ENCODE data around the gene CEP83. TPM values are rescaled to one million over a fixed set of nuclear protein-coding genes. Genes with fewer than 3 reads are reported as not detected.

Gene CEP83
- total and polyA plus RNA-seq, 9 donors, result 12.9 to 20.6 (median 13.9) TPM

GRCh38 chr12:94338006-94338794, 121.5 kb downstream of the CEP83 start:
- Histone ChIP-seq H3K4me3 (ENCODE audit: low read length) (no peak overlapping the region), H3K27me3 (ENCODE audit: control insufficient read depth, insufficient read depth, low read length) (no peaks in the 10 kb centered on the region), H3K4me1 (ENCODE audit: control insufficient read depth, insufficient read depth, low read length) (no peaks in the 10 kb centered on the region), H3K36me3 (ENCODE audit: control insufficient read depth, insufficient read depth, low read length) (no peaks in the 10 kb centered on the region), H3K9me3 (replicated peaks; ENCODE audit: control insufficient read depth, low read depth, low read length) (no peaks in the 10 kb centered on the region), H3K27ac (ENCODE audit: low read length) (no peak overlapping the region)
- 60% methylated on average over 1 of the region's 4 CpGs for WGBS (ENCODE audit: insufficient coverage)
- no peak for DNase-seq

- DNase-seq, result no peak
- Histone ChIP-seq H3K27ac (ENCODE audit: low read length) (no peak overlapping the region), H3K4me1 (ENCODE audit: control insufficient read depth, insufficient read depth, low read length) (no peaks in the 10 kb centered on the region), H3K4me3 (ENCODE audit: low read length) (no peak overlapping the region), H3K9me3 (replicated peaks; ENCODE audit: control insufficient read depth, low read depth, low read length) (no peaks in the 10 kb centered on the region), H3K27me3 (ENCODE audit: control insufficient read depth, insufficient read depth, low read length) (no peaks in the 10 kb centered on the region), H3K36me3 (ENCODE audit: control insufficient read depth, insufficient read depth, low read length) (no peaks in the 10 kb centered on the region)
- no CpG with 5 or more reads among the region's 5 CpGs for WGBS (ENCODE audit: insufficient coverage)
These were observed 123.3 kb downstream of the CEP83 start for GRCh38 chr12:94336211-94336925.

DNA sequence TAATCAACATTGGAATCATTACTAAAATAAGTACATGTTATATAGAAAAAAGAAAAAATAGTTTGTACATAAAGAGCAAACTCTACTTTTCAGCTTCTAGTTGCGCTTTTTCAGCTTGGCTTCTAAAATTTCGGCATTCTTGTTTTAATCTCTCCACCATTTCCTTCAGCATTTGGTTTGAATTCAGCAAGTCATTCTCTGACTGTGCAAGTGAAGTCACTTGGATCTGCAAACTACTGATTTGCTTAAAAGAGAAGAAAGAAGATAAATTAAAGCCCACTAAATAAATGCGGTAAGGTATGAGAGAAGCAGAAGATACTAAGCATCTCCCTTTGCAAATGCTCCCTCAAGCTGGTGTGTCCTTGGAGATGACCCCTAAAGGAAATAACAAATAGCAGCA, 126.3 kb downstream of the CEP83 start:
- no peaks in the 10 kb centered on the region for H3K9me3 ChIP-seq (replicated peaks; ENCODE audit: control insufficient read depth, low read depth, low read length)

DNA sequence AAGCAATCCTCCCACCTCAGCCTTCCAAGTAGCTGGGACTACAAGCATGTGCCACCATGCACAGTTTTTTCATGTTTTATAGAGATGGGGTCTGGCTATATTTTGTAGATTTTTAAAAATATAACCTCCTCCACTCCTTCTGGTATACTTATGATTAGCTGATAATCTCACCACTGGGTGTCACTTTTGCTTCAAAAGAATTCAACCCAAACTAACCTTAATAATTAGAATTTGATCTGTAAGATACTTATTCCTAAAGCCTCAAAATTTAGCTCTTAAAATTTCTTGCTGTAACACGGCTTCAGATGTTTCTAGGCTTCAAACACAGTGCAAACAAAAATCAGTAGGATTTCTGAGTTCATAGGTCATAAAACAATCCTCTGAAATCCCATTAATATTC, 130.3 kb downstream of the CEP83 start:
- peak; percentile 12 for DNase-seq
- H3K36me3 ChIP-seq (ENCODE audit: control insufficient read depth, insufficient read depth, low read length), result peaks cover 5% of the 10 kb centered on the region
- no CpG with 5 or more reads among the region's 1 CpG for WGBS (ENCODE audit: insufficient coverage)
- H3K9me3 ChIP-seq (replicated peaks; ENCODE audit: control insufficient read depth, low read depth, low read length), result no peaks in the 10 kb centered on the region
- no peak overlapping the region for H3K4me3 ChIP-seq (ENCODE audit: low read length)
- H3K4me1 ChIP-seq (ENCODE audit: control insufficient read depth, insufficient read depth, low read length), result no peaks in the 10 kb centered on the region
- H3K27ac ChIP-seq (ENCODE audit: low read length), result no peak overlapping the region
- no peaks in the 10 kb centered on the region for H3K27me3 ChIP-seq (ENCODE audit: control insufficient read depth, insufficient read depth, low read length)

More for the DNA sequence above, 126.3 kb downstream of the CEP83 start:
- Histone ChIP-seq H3K27me3 (ENCODE audit: control insufficient read depth, insufficient read depth, low read length) (no peaks in the 10 kb centered on the region), H3K4me3 (ENCODE audit: low read length) (no peak overlapping the region), H3K27ac (ENCODE audit: low read length) (no peak overlapping the region), H3K4me1 (ENCODE audit: control insufficient read depth, insufficient read depth, low read length) (no peaks in the 10 kb centered on the region), H3K36me3 (ENCODE audit: control insufficient read depth, insufficient read depth, low read length) (no peaks in the 10 kb centered on the region)
- WGBS (ENCODE audit: insufficient coverage), result no CpG with 5 or more reads among the region's 3 CpGs
- DNase-seq, result no peak

GRCh38 chr12:94327809-94328208, 131.9 kb downstream of the CEP83 start:
- Histone ChIP-seq H3K27me3 (ENCODE audit: control insufficient read depth, insufficient read depth, low read length) (no peaks in the 10 kb centered on the region), H3K36me3 (ENCODE audit: control insufficient read depth, insufficient read depth, low read length) (peaks cover 13% of the 10 kb centered on the region), H3K4me3 (ENCODE audit: low read length) (no peak overlapping the region), H3K27ac (ENCODE audit: low read length) (no peak overlapping the region), H3K4me1 (ENCODE audit: control insufficient read depth, insufficient read depth, low read length) (no peaks in the 10 kb centered on the region), H3K9me3 (replicated peaks; ENCODE audit: control insufficient read depth, low read depth, low read length) (no peaks in the 10 kb centered on the region)
- no peak for DNase-seq
- WGBS (ENCODE audit: insufficient coverage), result no CpG with 5 or more reads among the region's 1 CpG

- no peak overlapping the region for H3K4me3 ChIP-seq (ENCODE audit: low read length)
- H3K36me3 ChIP-seq (ENCODE audit: control insufficient read depth, insufficient read depth, low read length), result peaks cover 24% of the 10 kb centered on the region
- H3K9me3 ChIP-seq (replicated peaks; ENCODE audit: control insufficient read depth, low read depth, low read length), result peaks cover 8% of the 10 kb centered on the region
- no peaks in the 10 kb centered on the region for H3K4me1 ChIP-seq (ENCODE audit: control insufficient read depth, insufficient read depth, low read length)
- no peak for DNase-seq
- no peaks in the 10 kb centered on the region for H3K27me3 ChIP-seq (ENCODE audit: control insufficient read depth, insufficient read depth, low read length)
- no peak overlapping the region for H3K27ac ChIP-seq (ENCODE audit: low read length)
These were observed 132.9 kb downstream of the CEP83 start for GRCh38 chr12:94326727-94327126.

- Histone ChIP-seq H3K27me3 (ENCODE audit: control insufficient read depth, insufficient read depth, low read length) (no peaks in the 10 kb centered on the region), H3K4me1 (ENCODE audit: control insufficient read depth, insufficient read depth, low read length) (no peaks in the 10 kb centered on the region), H3K4me3 (ENCODE audit: low read length) (no peak overlapping the region), H3K36me3 (ENCODE audit: control insufficient read depth, insufficient read depth, low read length) (peaks cover 28% of the 10 kb centered on the region), H3K27ac (ENCODE audit: low read length) (no peak overlapping the region), H3K9me3 (replicated peaks; ENCODE audit: control insufficient read depth, low read depth, low read length) (peaks cover 12% of the 10 kb centered on the region)
- no CpG with 5 or more reads among the region's 1 CpG for WGBS (ENCODE audit: insufficient coverage)
- no peak for DNase-seq
These were observed 133.4 kb downstream of the CEP83 start for GRCh38 chr12:94326234-94326633.

GRCh38 chr12:94322346-94322745, 137.3 kb downstream of the CEP83 start:
- Histone ChIP-seq H3K27me3 (ENCODE audit: control insufficient read depth, insufficient read depth, low read length) (no peaks in the 10 kb centered on the region), H3K27ac (ENCODE audit: low read length) (no peak overlapping the region), H3K4me3 (ENCODE audit: low read length) (no peak overlapping the region), H3K9me3 (replicated peaks; ENCODE audit: control insufficient read depth, low read depth, low read length) (peaks cover 41% of the 10 kb centered on the region), H3K36me3 (ENCODE audit: control insufficient read depth, insufficient read depth, low read length) (peaks cover 28% of the 10 kb centered on the region), H3K4me1 (ENCODE audit: control insufficient read depth, insufficient read depth, low read length) (no peaks in the 10 kb centered on the region)
- 80% methylated on average over 1 of the region's 2 CpGs for WGBS (ENCODE audit: insufficient coverage)
- DNase-seq, result no peak

GRCh38 chr12:94320109-94320508, 139.6 kb downstream of the CEP83 start:
- Histone ChIP-seq H3K27me3 (ENCODE audit: control insufficient read depth, insufficient read depth, low read length) (no peaks in the 10 kb centered on the region), H3K27ac (ENCODE audit: low read length) (no peak overlapping the region), H3K9me3 (replicated peaks; ENCODE audit: control insufficient read depth, low read depth, low read length) (peaks cover 44% of the 10 kb centered on the region), H3K36me3 (ENCODE audit: control insufficient read depth, insufficient read depth, low read length) (peaks cover 23% of the 10 kb centered on the region), H3K4me1 (ENCODE audit: control insufficient read depth, insufficient read depth, low read length) (no peaks in the 10 kb centered on the region), H3K4me3 (ENCODE audit: low read length) (no peak overlapping the region)
- no peak for DNase-seq

- no peaks in the 10 kb centered on the region for H3K4me1 ChIP-seq (ENCODE audit: control insufficient read depth, insufficient read depth, low read length)
- no CpG with 5 or more reads among the region's 1 CpG for WGBS (ENCODE audit: insufficient coverage)
- H3K27me3 ChIP-seq (ENCODE audit: control insufficient read depth, insufficient read depth, low read length), result no peaks in the 10 kb centered on the region
- H3K27ac ChIP-seq (ENCODE audit: low read length), result no peak overlapping the region
- H3K9me3 ChIP-seq (replicated peaks; ENCODE audit: control insufficient read depth, low read depth, low read length), result peaks cover 44% of the 10 kb centered on the region
- H3K4me3 ChIP-seq (ENCODE audit: low read length), result no peak overlapping the region
- H3K36me3 ChIP-seq (ENCODE audit: control insufficient read depth, insufficient read depth, low read length), result peaks cover 19% of the 10 kb centered on the region
- DNase-seq, result no peak
These were observed 141.5 kb downstream of the CEP83 start for GRCh38 chr12:94318181-94318580.

Measured in muscle of leg (tissue), 11 donors.